T-helper 1 cell treated with Interleukin-12 subunit alpha and Interleukin-12 subunit beta and Interleukin-4 antibody, amounts not matched to agents 30 ng/mL and 1 ng/mL, for 36 hours (primary cell): Measurements from ENCODE around the gene CASS4. TPM values are rescaled to one million over a fixed set of nuclear protein-coding genes. Genes with fewer than 3 reads are reported as not detected.

ENCODE experiments used
- intact Hi-C: fragments of 100-400 bp; cut with micrococcal nuclease; formaldehyde crosslinking; loops from one replicate; pipeline ENCODE4 v1.15.1; 2024
- total RNA-seq: library from RNA; stranded (reverse); gene quantifications from 2 replicates; pipeline ENCODE4 v1.2.3, GENCODE V29; 2022

CASS4 gene
- 10.2 and 11.5 TPM in 2 replicates for total RNA-seq

- intact Hi-C loops, result loop anchor here (1.0 kb wide), 3 partner anchors 12 to 56 kb away; partner anchors contain the start of genes AURKA, CSTF1 and RTF2
Measured at GRCh38 chr20:56411759-56412472, at the start of gene CASS4. TSS of gene CASS4 (plus strand) at chr20:56412260. CDS start at chr20:56412459, 199 bp downstream.

- intact Hi-C loops, result no loop called here
Measured at GRCh38 chr20:56362833-56363413, 49.1 kb upstream of the CASS4 start.

- intact Hi-C loops, result no loop called here
Measured at GRCh38 chr20:56363491-56363890, 48.6 kb upstream of the CASS4 start.

- intact Hi-C loops, result no loop called here
Measured at GRCh38 chr20:56368351-56369134, 43.5 kb upstream of the CASS4 start.

- intact Hi-C loops, result no loop called here
Measured at GRCh38 chr20:56369179-56369578, 42.9 kb upstream of the CASS4 start.

GRCh38 chr20:56371977-56372376, 40.1 kb upstream of the CASS4 start:
- intact Hi-C loops, result loop anchor here (2.0 kb wide), 1 partner anchor 13 kb away; the partner anchor contains the start of gene FAM210B

GRCh38 chr20:56372850-56373249, 39.2 kb upstream of the CASS4 start:
- intact Hi-C loops, result loop anchor here (2.0 kb wide), 1 partner anchor 14 kb away; the partner anchor contains the start of gene FAM210B

- intact Hi-C loops, result loop anchor here (2.0 kb wide), 2 partner anchors 15 to 17 kb away; partner anchors contain the start of gene FAM210B
Measured at GRCh38 chr20:56373942-56374341, 38.1 kb upstream of the CASS4 start.

GRCh38 chr20:56376331-56376730, 35.7 kb upstream of the CASS4 start:
- intact Hi-C loops, result no loop called here

GRCh38 chr20:56378386-56378785, 33.7 kb upstream of the CASS4 start:
- intact Hi-C loops, result no loop called here

GRCh38 chr20:56380375-56380774, 31.7 kb upstream of the CASS4 start:
- intact Hi-C loops, result no loop called here

- intact Hi-C loops, result no loop called here
Measured at GRCh38 chr20:56381501-56381900, 30.6 kb upstream of the CASS4 start.

- intact Hi-C loops, result no loop called here
Measured at GRCh38 chr20:56382696-56383095, 29.4 kb upstream of the CASS4 start.

- intact Hi-C loops, result no loop called here
Measured at GRCh38 chr20:56383334-56383733, 28.7 kb upstream of the CASS4 start.

- intact Hi-C loops, result no loop called here
Measured at GRCh38 chr20:56385130-56385529, 26.9 kb upstream of the CASS4 start.

- intact Hi-C loops, result no loop called here
Measured at GRCh38 chr20:56386219-56386618, 25.8 kb upstream of the CASS4 start.

- intact Hi-C loops, result no loop called here
Measured at GRCh38 chr20:56388882-56389281, 23.2 kb upstream of the CASS4 start.

GRCh38 chr20:56389807-56390206, 22.3 kb upstream of the CASS4 start:
- intact Hi-C loops, result loop anchor here (2.0 to 5.0 kb wide), 4 partner anchors 15 to 1917 kb away; partner anchors contain the start of genes RAB22A and RAE1

GRCh38 chr20:56390396-56390795, 21.7 kb upstream of the CASS4 start:
- intact Hi-C loops, result loop anchor here (2.0 to 5.0 kb wide), 4 partner anchors 16 to 1917 kb away; partner anchors contain the start of genes RAB22A and RAE1

- intact Hi-C loops, result loop anchor here (2.0 to 5.0 kb wide), 4 partner anchors 16 to 1916 kb away; partner anchors contain the start of genes RAB22A and RAE1
Measured at GRCh38 chr20:56391037-56391436, 21.0 kb upstream of the CASS4 start.

GRCh38 chr20:56391596-56392131, 20.4 kb upstream of the CASS4 start:
- intact Hi-C loops, result loop anchor here (1.0 to 5.0 kb wide), 11 partner anchors 9 to 1916 kb away; partner anchors contain the start of genes CASS4, FAM210B, RAB22A and RAE1
